Astrocyte (in vitro differentiated cells and primary cell): ENCODE results near the gene RANBP1. TPM values are rescaled to one million over a fixed set of nuclear protein-coding genes. Genes with fewer than 3 reads are reported as not detected.

Source experiments
- DNase-seq: peaks from one replicate; pipeline ENCODE4 v3.0.0-alpha.2; 2010; ENCODE audit warnings: low read depth
- FAIRE-seq: peaks from 2 replicates; lab custom pipeline; 2011; peaks lifted over from hg19 to GRCh38; lab: Jason Lieb, UNC
- H2AFZ ChIP-seq: 2 replicates; pipeline ENCODE4 v1.6.0; 2012; ENCODE audit warnings: low read depth, low read length, inconsistent platforms
- H3K27ac ChIP-seq: 2 replicates; pipeline ENCODE4 v1.5.1; 2011; ENCODE audit warnings: low read depth, low read length, inconsistent platforms
- H3K27me3 ChIP-seq: 2 replicates; pipeline ENCODE4 v1.6.0; 2011; ENCODE audit warnings: low read length, inconsistent platforms; ENCODE audit not compliant: insufficient read depth
- H3K36me3 ChIP-seq: 2 replicates; pipeline ENCODE4 v1.5.1; 2011; ENCODE audit warnings: low read length, inconsistent platforms; ENCODE audit not compliant: insufficient read depth
- H3K4me1 ChIP-seq: 2 replicates; pipeline ENCODE4 v1.5.1; 2011; ENCODE audit warnings: low read length, inconsistent platforms; ENCODE audit not compliant: insufficient read depth
- H3K4me2 ChIP-seq: 2 replicates; pipeline ENCODE4 v1.6.0; 2012; ENCODE audit warnings: low read length, inconsistent platforms
- H3K4me3 ChIP-seq: 2 replicates; pipeline ENCODE4 v1.5.1; 2011; ENCODE audit warnings: low read depth, mild to moderate bottlenecking, low read length, inconsistent platforms; ENCODE audit not compliant: insufficient read depth
- H3K79me2 ChIP-seq: 2 replicates; pipeline ENCODE4 v1.6.0; 2012; ENCODE audit warnings: mild to moderate bottlenecking, low read length, inconsistent platforms; ENCODE audit not compliant: insufficient read depth
- H3K9ac ChIP-seq: 2 replicates; pipeline ENCODE4 v1.6.0; 2012; ENCODE audit warnings: mild to moderate bottlenecking, low read length, inconsistent platforms
- H3K9me3 ChIP-seq: 2 replicates; pipeline ENCODE4 v1.5.1; 2012; ENCODE audit warnings: low read depth, mild to moderate bottlenecking, low read length, inconsistent platforms; ENCODE audit not compliant: insufficient read depth
- H4K20me1 ChIP-seq: 2 replicates; pipeline ENCODE4 v1.6.0; 2012; ENCODE audit warnings: low read length, inconsistent platforms; ENCODE audit not compliant: insufficient read depth
- H3K27ac Mint-ChIP-seq: one replicate; pipeline ENCODE4 v1.8.0; 2021; ENCODE audit warnings: mild to moderate bottlenecking, mixed read lengths; ENCODE audit not compliant: unreplicated experiment
- H3K27me3 Mint-ChIP-seq: one replicate; pipeline ENCODE4 v1.8.0; 2021; ENCODE audit warnings: low read depth, mixed read lengths; ENCODE audit not compliant: unreplicated experiment
- H3K36me3 Mint-ChIP-seq: one replicate; pipeline ENCODE4 v1.8.0; 2021; ENCODE audit warnings: low read depth, mixed read lengths; ENCODE audit not compliant: unreplicated experiment
- H3K4me1 Mint-ChIP-seq: one replicate; pipeline ENCODE4 v1.8.0; 2021; ENCODE audit warnings: low read depth, mixed read lengths; ENCODE audit not compliant: unreplicated experiment
- H3K4me3 Mint-ChIP-seq: one replicate; pipeline ENCODE4 v1.8.0; 2021; ENCODE audit warnings: mild to moderate bottlenecking, moderate library complexity, mixed read lengths; ENCODE audit not compliant: unreplicated experiment
- H3K9me3 Mint-ChIP-seq: one replicate; pipeline ENCODE4 v1.8.0; 2021; ENCODE audit warnings: mild to moderate bottlenecking, mixed read lengths; ENCODE audit not compliant: unreplicated experiment
- CTCF ChIP-seq: IDR thresholded peaks from 2 replicates; pipeline ENCODE4 v1.5.1; 2011; ENCODE audit warnings: low read depth, mild to moderate bottlenecking, inconsistent platforms, low read length, moderate library complexity; ENCODE audit not compliant: insufficient read depth
- EZH2 ChIP-seq: IDR thresholded peaks from 2 replicates; pipeline ENCODE4 v1.6.1; 2012; ENCODE audit warnings: mild to moderate bottlenecking, low read length, inconsistent platforms; ENCODE audit not compliant: insufficient read depth
- total RNA-seq: library from RNA; stranded (reverse); gene quantifications from 2 replicates; pipeline ENCODE4 v1.2.1, GENCODE V29; 2021

Gene RANBP1
- total RNA-seq, 1 donor from 2014 or later, result 164 TPM

GRCh38 chr22:20085651-20086050 is 30.3 kb upstream of the RANBP1 start:
- DNase-seq, result no peak
- no peak overlapping the region for H3K27ac ChIP-seq
- Mint-ChIP-seq H3K27ac (no peak overlapping the region), H3K4me3 (no peak overlapping the region), H3K4me1 (peaks cover 31% of the 10 kb centered on the region), H3K9me3 (no peaks in the 10 kb centered on the region), H3K27me3 (no peaks in the 10 kb centered on the region), H3K36me3 (peaks cover 23% of the 10 kb centered on the region)
- H3K9me3 ChIP-seq, result no peaks in the 10 kb centered on the region
- no peaks in the 10 kb centered on the region for H3K27me3 ChIP-seq
- H3K4me3 ChIP-seq, result no peak overlapping the region
- peaks cover 99% of the 10 kb centered on the region for H3K79me2 ChIP-seq
- H3K36me3 ChIP-seq, result peaks cover 38% of the 10 kb centered on the region
- H2AFZ ChIP-seq, result no peak overlapping the region
- no peak for FAIRE-seq
- H3K4me1 ChIP-seq, result peaks cover 17% of the 10 kb centered on the region
- H3K4me2 ChIP-seq, result no peak overlapping the region
- H3K9ac ChIP-seq, result no peak overlapping the region
- TF ChIP-seq CTCF, result no peak
- TF ChIP-seq EZH2, result no peak
- peaks cover 93% of the 10 kb centered on the region for H4K20me1 ChIP-seq

- DNase-seq (no peak), FAIRE-seq (no peak)
- no peak overlapping the region for H3K27ac ChIP-seq
- no peak for TF ChIP-seq CTCF
- TF ChIP-seq EZH2, result no peak
- Mint-ChIP-seq H3K4me3 (no peak overlapping the region), H3K4me1 (peaks cover 30% of the 10 kb centered on the region), H3K27me3 (no peaks in the 10 kb centered on the region), H3K36me3 (peaks cover 26% of the 10 kb centered on the region), H3K27ac (no peak overlapping the region), H3K9me3 (no peaks in the 10 kb centered on the region)
- no peak overlapping the region for H2AFZ ChIP-seq
- peaks cover 98% of the 10 kb centered on the region for H3K79me2 ChIP-seq
- no peaks in the 10 kb centered on the region for H3K27me3 ChIP-seq
- H3K4me1 ChIP-seq, result peaks cover 14% of the 10 kb centered on the region
- no peaks in the 10 kb centered on the region for H3K9me3 ChIP-seq
- no peak overlapping the region for H3K4me3 ChIP-seq
- H3K36me3 ChIP-seq, result peaks cover 43% of the 10 kb centered on the region
- no peak overlapping the region for H3K4me2 ChIP-seq
- H3K9ac ChIP-seq, result no peak overlapping the region
- peaks cover 97% of the 10 kb centered on the region for H4K20me1 ChIP-seq
Observed at GRCh38 chr22:20086101-20086599, 29.8 kb upstream of the RANBP1 start.

- Histone ChIP-seq H3K4me2 (no peak overlapping the region), H3K27me3 (no peaks in the 10 kb centered on the region), H3K9ac (no peak overlapping the region), H2AFZ (no peak overlapping the region), H3K36me3 (peaks cover 49% of the 10 kb centered on the region), H3K79me2 (peaks cover 98% of the 10 kb centered on the region), H4K20me1 (peaks cover 97% of the 10 kb centered on the region), H3K9me3 (no peaks in the 10 kb centered on the region), H3K4me3 (no peak overlapping the region), H3K27ac (no peak overlapping the region), H3K4me1 (peaks cover 8% of the 10 kb centered on the region)
- Mint-ChIP-seq H3K4me3 (no peak overlapping the region), H3K27ac (no peak overlapping the region), H3K36me3 (peaks cover 32% of the 10 kb centered on the region), H3K9me3 (no peaks in the 10 kb centered on the region), H3K27me3 (no peaks in the 10 kb centered on the region), H3K4me1 (peaks cover 24% of the 10 kb centered on the region)
- DNase-seq (no peak), FAIRE-seq (no peak)
- no peak for TF ChIP-seq CTCF
- no peak for TF ChIP-seq EZH2
Observed at GRCh38 chr22:20086763-20087162, 29.1 kb upstream of the RANBP1 start.
